ENCODE measurements around the gene CIART.

DNA sequence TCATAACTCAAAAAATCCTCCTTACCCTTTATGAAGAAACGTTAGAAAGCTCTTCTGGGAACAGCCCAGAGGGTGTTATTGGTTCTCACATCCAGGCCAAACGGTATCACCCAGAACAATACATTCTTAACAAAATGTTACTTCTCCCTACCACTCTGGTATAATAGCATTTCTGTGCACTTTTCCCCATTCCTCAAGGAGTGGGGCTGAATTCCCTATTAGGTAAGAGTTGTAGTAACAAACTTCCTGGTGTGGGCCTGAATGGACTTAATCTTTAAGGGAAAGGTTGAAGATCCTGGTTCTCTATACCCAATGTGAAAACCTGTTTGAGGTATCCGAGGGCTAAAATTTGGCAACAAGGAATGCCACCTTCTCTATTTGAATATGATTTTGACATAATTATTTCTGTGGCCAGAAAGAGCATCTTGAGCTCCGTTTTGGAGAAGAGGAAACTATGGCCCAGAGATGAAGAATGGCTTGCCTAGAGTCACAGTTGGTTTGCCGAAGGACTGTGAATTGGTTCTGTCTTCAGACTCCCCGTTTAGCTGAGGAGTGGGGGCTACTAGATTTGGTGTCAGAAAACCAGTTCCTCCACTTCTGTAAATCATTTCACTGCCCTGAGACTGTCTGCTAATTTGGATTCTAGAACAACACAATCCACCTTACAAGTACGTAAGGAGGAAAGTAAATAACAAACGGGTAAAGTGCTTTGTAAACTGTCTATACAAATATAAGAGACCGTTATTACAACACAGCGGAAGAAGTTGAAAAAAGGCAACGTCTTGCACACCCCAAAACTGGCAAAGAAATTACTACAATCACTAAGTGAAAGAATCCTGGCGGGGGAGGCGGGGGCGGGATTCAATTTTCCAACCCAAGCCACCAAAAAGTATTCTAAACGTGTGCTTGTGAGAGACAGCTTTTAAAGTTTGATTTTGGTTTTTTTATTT lies 48.7 kb upstream of the CIART start:
- TF ChIP-seq CTCF (IDR thresholded peaks at IDR 0.05) (no peak), POLR2AphosphoS5 (IDR thresholded peaks at IDR 0.05; ENCODE audit: low read depth, low read length) (no peak), SIN3A (IDR thresholded peaks at IDR 0.05; ENCODE audit: borderline replicate concordance, insufficient read depth, low read depth, low read length) (no peak)

Data from Panc1 (cell line).